Hepatocyte (in vitro differentiated cells): ENCODE data around the gene KRTAP5-5. TPM values are rescaled to one million over a fixed set of nuclear protein-coding genes. Genes with fewer than 3 reads are reported as not detected.

Experiments
- DNase-seq: peaks from one replicate; pipeline ENCODE4 v3.0.0-alpha.2; 2016; ENCODE audit warnings: low spot score
- H2AFZ ChIP-seq: fragments of 200-600 bp; sonication (generic); 2 replicates; pipeline ENCODE4 v1.6.0; 2016; ENCODE audit warnings: antibody characterized with exemption, mild to moderate bottlenecking
- H3K27ac ChIP-seq: fragments of 200-600 bp; sonication (generic); 2 replicates; pipeline ENCODE4 v1.5.1; 2016; ENCODE audit warnings: mild to moderate bottlenecking
- H3K27me3 ChIP-seq: fragments of 200-600 bp; sonication (generic); 2 replicates; pipeline ENCODE4 v1.6.1; 2016
- H3K36me3 ChIP-seq: fragments of 200-600 bp; sonication (generic); replicated peaks from 2 replicates; pipeline ENCODE4 v1.5.1; 2016; ENCODE audit warnings: low read depth; ENCODE audit not compliant: insufficient read depth
- H3K4me1 ChIP-seq: fragments of 200-600 bp; sonication (generic); 2 replicates; pipeline ENCODE4 v1.5.1; 2016; ENCODE audit warnings: mild to moderate bottlenecking, moderate library complexity; ENCODE audit not compliant: insufficient read depth
- H3K4me2 ChIP-seq: fragments of 200-600 bp; sonication (generic); 2 replicates; pipeline ENCODE4 v1.6.0; 2016
- H3K4me3 ChIP-seq: fragments of 200-600 bp; sonication (generic); 2 replicates; pipeline ENCODE4 v1.5.1; 2016; ENCODE audit warnings: mild to moderate bottlenecking
- H3K79me2 ChIP-seq: fragments of 200-600 bp; sonication (generic); 2 replicates; pipeline ENCODE4 v1.6.0; 2017; ENCODE audit warnings: mild to moderate bottlenecking
- H3K9me2 ChIP-seq: fragments of 200-600 bp; sonication (generic); replicated peaks from 2 replicates; pipeline ENCODE4 v1.6.0; 2017; ENCODE audit warnings: mild to moderate bottlenecking; ENCODE audit not compliant: insufficient read depth
- H3K9me3 ChIP-seq: fragments of 200-600 bp; sonication (generic); 2 replicates; pipeline ENCODE4 v1.5.1; 2016; ENCODE audit warnings: low read depth, mild to moderate bottlenecking
- H4K20me1 ChIP-seq: fragments of 200-600 bp; sonication (generic); 2 replicates; pipeline ENCODE4 v1.6.0; 2016; ENCODE audit warnings: mild to moderate bottlenecking; ENCODE audit not compliant: insufficient read depth, poor library complexity, severe bottlenecking
- EZH2 ChIP-seq: fragments of 200-600 bp; sonication (generic); IDR thresholded peaks from 2 replicates; pipeline ENCODE4 v1.6.1; 2016; ENCODE audit warnings: antibody characterized with exemption, mild to moderate bottlenecking, borderline replicate concordance
- EZH2phosphoT487 ChIP-seq: fragments of 200-600 bp; sonication (generic); IDR thresholded peaks from one replicate; pipeline ENCODE4 v1.6.1; 2018; ENCODE audit warnings: antibody characterized with exemption, mild to moderate bottlenecking, low read depth, moderate library complexity; ENCODE audit not compliant: unreplicated experiment, severe bottlenecking
- WGBS: methylation state at CpG from one replicate; pipeline ENCODE4 v1.1.6; 2016; ENCODE audit warnings: low lambda C conversion rate; ENCODE audit errors: missing lambda C conversion rate; 5-methylcytosine and 5-hydroxymethylcytosine counted together
- polyA plus RNA-seq: library from polyadenylated mRNA; unstranded; fragments of >200 nt; fragmentation: Nextera tagmentation; extraction: Ambion mirVana; gene quantifications from 2 replicates; pipeline ENCODE4 v1.2.1, GENCODE V29; 2016
- total RNA-seq: library from RNA; depleted of rRNA; stranded (reverse); fragments of >200 nt; gene quantifications from 2 replicates; pipeline ENCODE4 v1.2.3, GENCODE V29; 2014
- TF ChIP-seq, protein P1 (sequence below): fragments of 200-600 bp; sonication (generic); IDR thresholded peaks from 2 replicates; pipeline ENCODE4 v1.5.1; 2016; ENCODE audit warnings: antibody characterized with exemption, mild to moderate bottlenecking; ENCODE audit not compliant: poor library complexity

The KRTAP5-5 gene
- total and polyA plus RNA-seq, 2 experiments from 2014 or later = 0.54 TPM; not detected in 1

DNA sequence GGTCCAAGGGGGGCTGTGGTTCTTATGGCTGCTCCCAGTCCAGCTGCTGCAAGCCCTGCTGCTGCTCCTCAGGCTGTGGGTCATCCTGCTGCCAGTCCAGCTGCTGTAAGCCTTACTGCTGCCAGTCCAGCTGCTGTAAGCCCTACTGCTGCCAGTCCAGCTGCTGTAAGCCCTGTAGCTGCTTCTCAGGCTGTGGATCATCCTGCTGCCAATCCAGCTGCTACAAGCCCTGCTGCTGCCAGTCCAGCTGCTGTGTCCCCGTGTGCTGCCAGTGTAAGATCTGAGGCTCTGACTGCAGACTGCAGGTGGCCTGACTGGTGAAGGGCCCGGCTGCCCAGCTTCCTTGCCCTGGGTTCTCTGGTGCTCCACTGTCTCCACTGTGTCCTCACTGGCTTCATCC, 696 bp downstream of the KRTAP5-5 start:
- 78% methylated on average over 2 of the region's 2 CpGs for WGBS
- peaks cover 11% of the 10 kb centered on the region for H3K27me3 ChIP-seq
- H3K79me2 ChIP-seq = no peaks in the 10 kb centered on the region
- H2AFZ ChIP-seq = no peak overlapping the region
- H3K4me3 ChIP-seq = no peak overlapping the region
- no peaks in the 10 kb centered on the region for H4K20me1 ChIP-seq
- TF ChIP-seq, protein P1, sequence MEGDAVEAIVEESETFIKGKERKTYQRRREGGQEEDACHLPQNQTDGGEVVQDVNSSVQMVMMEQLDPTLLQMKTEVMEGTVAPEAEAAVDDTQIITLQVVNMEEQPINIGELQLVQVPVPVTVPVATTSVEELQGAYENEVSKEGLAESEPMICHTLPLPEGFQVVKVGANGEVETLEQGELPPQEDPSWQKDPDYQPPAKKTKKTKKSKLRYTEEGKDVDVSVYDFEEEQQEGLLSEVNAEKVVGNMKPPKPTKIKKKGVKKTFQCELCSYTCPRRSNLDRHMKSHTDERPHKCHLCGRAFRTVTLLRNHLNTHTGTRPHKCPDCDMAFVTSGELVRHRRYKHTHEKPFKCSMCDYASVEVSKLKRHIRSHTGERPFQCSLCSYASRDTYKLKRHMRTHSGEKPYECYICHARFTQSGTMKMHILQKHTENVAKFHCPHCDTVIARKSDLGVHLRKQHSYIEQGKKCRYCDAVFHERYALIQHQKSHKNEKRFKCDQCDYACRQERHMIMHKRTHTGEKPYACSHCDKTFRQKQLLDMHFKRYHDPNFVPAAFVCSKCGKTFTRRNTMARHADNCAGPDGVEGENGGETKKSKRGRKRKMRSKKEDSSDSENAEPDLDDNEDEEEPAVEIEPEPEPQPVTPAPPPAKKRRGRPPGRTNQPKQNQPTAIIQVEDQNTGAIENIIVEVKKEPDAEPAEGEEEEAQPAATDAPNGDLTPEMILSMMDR = no peak
- no peak for TF ChIP-seq EZH2phosphoT487
- no peak for TF ChIP-seq EZH2
- H3K9me2 ChIP-seq = no peaks in the 10 kb centered on the region
- no peaks in the 10 kb centered on the region for H3K36me3 ChIP-seq
- H3K4me2 ChIP-seq = no peak overlapping the region
- no peaks in the 10 kb centered on the region for H3K9me3 ChIP-seq
- no peaks in the 10 kb centered on the region for H3K4me1 ChIP-seq
- no peak overlapping the region for H3K27ac ChIP-seq
- DNase-seq = no peak

DNA sequence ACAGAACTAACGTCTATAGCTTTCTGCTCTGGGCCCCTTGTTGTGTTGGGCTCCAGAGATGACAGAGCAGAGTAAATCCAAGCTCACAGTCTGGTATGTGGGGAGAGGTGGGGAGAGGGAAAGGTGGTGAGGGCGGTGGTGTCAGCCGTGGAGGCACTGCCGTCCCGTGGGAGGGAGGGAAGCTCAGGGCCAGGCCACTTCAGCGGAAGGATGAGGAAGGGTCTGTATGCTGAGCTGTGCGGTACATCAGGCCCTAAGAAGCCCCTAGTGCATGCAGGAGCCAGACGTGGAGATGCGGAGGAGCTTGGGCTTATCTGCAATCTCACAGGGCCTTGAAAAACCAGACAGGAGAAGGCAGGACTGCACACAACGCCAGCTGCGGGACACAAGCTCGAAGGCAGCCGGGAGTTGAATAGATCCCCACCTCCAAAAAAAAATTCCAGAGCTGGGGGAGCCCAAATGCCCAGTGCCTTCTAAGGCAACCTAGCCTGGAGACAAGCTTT, 1.5 kb downstream of the KRTAP5-5 start:
- H3K4me1 ChIP-seq = no peaks in the 10 kb centered on the region
- H3K4me2 ChIP-seq = no peak overlapping the region
- no peaks in the 10 kb centered on the region for H3K36me3 ChIP-seq
- no peak overlapping the region for H3K4me3 ChIP-seq
- TF ChIP-seq EZH2phosphoT487 (no peak), EZH2 (no peak)
- TF ChIP-seq, protein P1 = no peak
- no peaks in the 10 kb centered on the region for H3K79me2 ChIP-seq
- no peaks in the 10 kb centered on the region for H4K20me1 ChIP-seq
- no peaks in the 10 kb centered on the region for H3K9me3 ChIP-seq
- H3K27me3 ChIP-seq = peaks cover 14% of the 10 kb centered on the region
- no peak overlapping the region for H2AFZ ChIP-seq
- 71% methylated on average over 13 of the region's 13 CpGs for WGBS
- H3K27ac ChIP-seq = no peak overlapping the region
- DNase-seq = no peak
- no peaks in the 10 kb centered on the region for H3K9me2 ChIP-seq

DNA sequence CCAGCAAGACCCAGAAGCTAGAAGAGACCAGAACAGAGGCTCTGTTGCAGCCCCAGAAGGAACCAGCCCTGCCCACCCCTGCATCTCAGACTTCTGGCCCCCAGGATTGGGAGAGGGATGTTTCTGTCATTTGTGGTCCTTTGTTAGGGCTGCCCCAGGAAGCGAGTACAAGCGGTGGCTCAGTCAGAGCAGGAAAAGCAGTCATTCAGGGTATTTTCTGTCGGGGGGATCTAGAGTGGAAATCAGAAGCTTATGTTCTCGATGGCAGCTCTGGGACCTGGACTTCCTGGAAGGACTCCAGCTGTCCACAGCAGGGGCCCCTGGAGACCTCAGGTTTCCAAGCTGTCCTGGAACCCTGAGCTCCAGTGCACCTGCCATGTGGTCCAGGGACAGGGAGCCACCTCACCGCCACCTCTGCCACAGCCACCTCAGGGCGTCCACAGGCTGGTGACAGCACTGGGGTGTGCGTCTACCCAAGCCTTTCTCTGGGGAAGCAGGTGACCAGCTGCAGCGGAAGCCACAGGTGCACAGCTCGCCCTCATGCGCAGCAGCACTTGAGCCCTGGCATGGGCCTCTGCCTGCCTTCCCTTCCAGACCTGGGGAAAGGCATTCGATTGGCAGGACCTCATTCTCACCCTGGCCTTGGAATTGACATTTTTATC, 2.6 kb downstream of the KRTAP5-5 start:
- Histone ChIP-seq H3K4me1 (no peaks in the 10 kb centered on the region), H3K9me2 (no peaks in the 10 kb centered on the region), H3K36me3 (no peaks in the 10 kb centered on the region), H2AFZ (no peak overlapping the region), H3K79me2 (no peaks in the 10 kb centered on the region), H3K4me3 (no peak overlapping the region), H3K4me2 (no peak overlapping the region), H3K27me3 (peaks cover 16% of the 10 kb centered on the region), H3K9me3 (no peaks in the 10 kb centered on the region), H4K20me1 (no peaks in the 10 kb centered on the region), H3K27ac (no peak overlapping the region)
- no peak for DNase-seq
- no peak for TF ChIP-seq EZH2phosphoT487
- TF ChIP-seq, protein P1 = no peak
- TF ChIP-seq EZH2 = no peak
- 79% methylated on average over 11 of the region's 11 CpGs for WGBS
